ENCODE data around the gene CXCR6. TPM values are rescaled to one million over a fixed set of nuclear protein-coding genes. Genes with fewer than 3 reads are reported as not detected.

The CXCR6 gene
- total RNA-seq, 4 donors from 2014 or later, result 0.54 to 3.5 (median 0.87) TPM; not detected in 1

- Histone ChIP-seq H3K36me3 (peaks cover 0 to 98% of the 10 kb centered on the region in 2 donors), H3K4me3 (no peak overlapping the region), H3K4me1 (peaks cover 0 to 52% (median 0%) of the 10 kb centered on the region in 3 donors), H3K9me3 (no peaks in the 10 kb centered on the region), H3K27me3 (no peaks in the 10 kb centered on the region), H3K27ac (no peak overlapping the region)
- ATAC-seq, result no peak
- 46 to 65% methylated on average over 6 to 8 of the region's 8 CpGs for WGBS, 2 donors (ENCODE audit: low coverage in 1 of 2)
- TF ChIP-seq CTCF (IDR thresholded peaks at IDR 0.05) (no peak), EP300 (IDR thresholded peaks at IDR 0.05) (no peak), POLR2AphosphoS5 (IDR thresholded peaks at IDR 0.05) (no peak), POLR2A (IDR thresholded peaks at IDR 0.05) (no peak)
Measured at GRCh38 chr3:45967724-45968123, 24.5 kb downstream of the CXCR6 start.

- H3K36me3 ChIP-seq, result peaks cover 0 to 97% of the 10 kb centered on the region in 2 donors
- no peaks in the 10 kb centered on the region for H3K9me3 ChIP-seq
- no peak overlapping the region for H3K4me3 ChIP-seq
- no peak overlapping the region for H3K27ac ChIP-seq
- no peak for ATAC-seq
- TF ChIP-seq EP300 (IDR thresholded peaks at IDR 0.05), result no peak
- TF ChIP-seq POLR2AphosphoS5 (IDR thresholded peaks at IDR 0.05), result no peak
- no peak for TF ChIP-seq CTCF (IDR thresholded peaks at IDR 0.05)
- TF ChIP-seq POLR2A (IDR thresholded peaks at IDR 0.05), result no peak
- H3K4me1 ChIP-seq, result peaks cover 0 to 57% (median 0%) of the 10 kb centered on the region in 3 donors
- H3K27me3 ChIP-seq, result no peaks in the 10 kb centered on the region
- WGBS, 2 donors (ENCODE audit: low coverage in 1 of 2), result 50 to 75% methylated on average over 1 to 9 of the region's 9 CpGs
Measured at GRCh38 chr3:45968149-45968548, 24.9 kb downstream of the CXCR6 start.

GRCh38 chr3:45968706-45969105 lies 25.4 kb downstream of the CXCR6 start:
- no peak overlapping the region for H3K27ac ChIP-seq
- no peaks in the 10 kb centered on the region for H3K27me3 ChIP-seq
- peaks cover 0 to 62% (median 0%) of the 10 kb centered on the region in 3 donors for H3K4me1 ChIP-seq
- no peak for ATAC-seq
- peaks cover 0 to 94% of the 10 kb centered on the region in 2 donors for H3K36me3 ChIP-seq
- 43 to 67% methylated on average over 2 of the region's 2 CpGs for WGBS, 2 donors (ENCODE audit: low coverage in 1 of 2)
- no peaks in the 10 kb centered on the region for H3K9me3 ChIP-seq
- TF ChIP-seq POLR2A (IDR thresholded peaks at IDR 0.05) (no peak), POLR2AphosphoS5 (IDR thresholded peaks at IDR 0.05) (no peak), CTCF (IDR thresholded peaks at IDR 0.05) (no peak), EP300 (IDR thresholded peaks at IDR 0.05) (no peak)
- H3K4me3 ChIP-seq, result no peak overlapping the region

- 70 to 92% methylated on average over 2 to 3 of the region's 3 CpGs for WGBS, 2 donors (ENCODE audit: low coverage in 1 of 2)
Measured at GRCh38 chr3:45969116-45969515, 25.9 kb downstream of the CXCR6 start.

More at GRCh38 chr3:45969116-45969515, 25.9 kb downstream of the CXCR6 start:
- Histone ChIP-seq H3K9me3 (no peaks in the 10 kb centered on the region), H3K4me3 (no peak overlapping the region), H3K4me1 (peaks cover 0 to 65% (median 0%) of the 10 kb centered on the region in 3 donors), H3K27me3 (no peaks in the 10 kb centered on the region), H3K36me3 (peaks cover 0 to 94% of the 10 kb centered on the region in 2 donors), H3K27ac (no peak overlapping the region)
- no peak for ATAC-seq
- TF ChIP-seq POLR2A (IDR thresholded peaks at IDR 0.05) (no peak), CTCF (IDR thresholded peaks at IDR 0.05) (no peak), POLR2AphosphoS5 (IDR thresholded peaks at IDR 0.05) (no peak), EP300 (IDR thresholded peaks at IDR 0.05) (no peak)
